Endothelial cell of umbilical vein (primary cell): ENCODE results near the gene KLK14. TPM values are rescaled to one million over a fixed set of nuclear protein-coding genes. Genes with fewer than 3 reads are reported as not detected.

Source experiments
- BruUV-seq: library from RNA; stranded (reverse); fragments of 400-500 nt; replicated peaks from 2 replicates; lab custom pipeline; 2021; lab: Mats Ljungman, UMichigan
- CTCF ChIA-PET: fragments of 300-600, 350-600 bp; sonication (Branson Sonifier 250); formaldehyde crosslinking; loops from one replicate; lab custom pipeline; 2021; ENCODE audit warnings: antibody characterized with exemption, inconsistent platforms; lab: Charles Lee
- POLR2A ChIA-PET: fragments of 300-600, 350-600 bp; sonication (Branson Sonifier 250); formaldehyde crosslinking; loops from one replicate; lab custom pipeline; 2021; ENCODE audit warnings: antibody characterized with exemption, inconsistent platforms; lab: Charles Lee
- DNase-seq: peaks from one replicate; pipeline ENCODE4 v3.0.0-alpha.2; 2011; ENCODE audit warnings: low read depth, low spot score
- FAIRE-seq: peaks from 2 replicates; lab custom pipeline; 2011; peaks lifted over from hg19 to GRCh38; lab: Jason Lieb, UNC
- H2AFZ ChIP-seq: 2 replicates; pipeline ENCODE4 v1.6.0; 2012; ENCODE audit warnings: low read depth, low read length, control low read depth, inconsistent platforms
- H3K27ac ChIP-seq: 2 replicates; pipeline ENCODE4 v1.5.1; 2011; ENCODE audit warnings: low read depth, mild to moderate bottlenecking, control low read depth, low read length, moderate library complexity; ENCODE audit not compliant: insufficient read depth
- H3K27me3 ChIP-seq, 2 experiments: 2 replicates each; pipeline versions ENCODE4 v1.6.0 to v1.6.1; 2011; ENCODE audit warnings: low read length in 2 of 2, mixed read lengths in 1 of 2; ENCODE audit not compliant: control insufficient read depth in 2 of 2, insufficient read depth in 2 of 2
- H3K36me3 ChIP-seq, 2 experiments: 2 replicates in 1 of 2; 3 replicates in 1 of 2; pipeline ENCODE4 v1.5.1; 2011; ENCODE audit warnings: low read length in 2 of 2, mild to moderate bottlenecking in 1 of 2, moderate library complexity in 1 of 2; ENCODE audit not compliant: control insufficient read depth in 2 of 2, insufficient read depth in 2 of 2; ENCODE audit errors: extremely low read depth in 1 of 2
- H3K4me1 ChIP-seq: 3 replicates; pipeline ENCODE4 v1.5.1; 2011; ENCODE audit warnings: mild to moderate bottlenecking, low read length; ENCODE audit not compliant: control insufficient read depth, insufficient read depth; ENCODE audit errors: extremely low read depth
- H3K4me2 ChIP-seq: 2 replicates; pipeline ENCODE4 v1.6.1; 2011; ENCODE audit warnings: low read length, control low read depth, mixed read lengths; ENCODE audit not compliant: insufficient read depth
- H3K4me3 ChIP-seq, 3 experiments: fragments of 200-600 bp in 1 of 3; sonication (generic), shearing (Covaris generic) in 1 of 3; replicated peaks in 1 of 3; 2 replicates each; pipeline ENCODE4 v1.5.1; 2011 to 2016; ENCODE audit warnings: control low read depth in 3 of 3, low read length in 3 of 3, mild to moderate bottlenecking in 2 of 3, inconsistent platforms in 1 of 3, low read depth in 1 of 3, moderate library complexity in 1 of 3; ENCODE audit not compliant: insufficient read depth in 1 of 3
- H3K79me2 ChIP-seq: 2 replicates; pipeline ENCODE4 v1.6.0; 2012; ENCODE audit warnings: low read length, inconsistent platforms; ENCODE audit not compliant: control insufficient read depth, insufficient read depth
- H3K9ac ChIP-seq: replicated peaks from 2 replicates; pipeline ENCODE3; 2011; ENCODE audit warnings: low read length, control low read depth; ENCODE audit not compliant: insufficient read depth; ENCODE audit errors: extremely low read depth
- H3K9me1 ChIP-seq: replicated peaks from 3 replicates; pipeline ENCODE4 v1.6.0; 2011; ENCODE audit warnings: mild to moderate bottlenecking, low read length; ENCODE audit not compliant: control insufficient read depth, insufficient read depth; ENCODE audit errors: extremely low read depth
- H3K9me3 ChIP-seq: replicated peaks from 2 replicates; pipeline ENCODE4 v1.5.1; 2012; ENCODE audit warnings: low read length, inconsistent platforms; ENCODE audit not compliant: control insufficient read depth, insufficient read depth
- H4K20me1 ChIP-seq: replicated peaks from 2 replicates; pipeline ENCODE3; 2011; ENCODE audit warnings: mild to moderate bottlenecking, low read length; ENCODE audit not compliant: control insufficient read depth, insufficient read depth; ENCODE audit errors: extremely low read depth
- CTCF ChIP-seq, 2 donors: IDR thresholded peaks; 1 replicate in 1 of 2; 2 replicates in 1 of 2; pipeline ENCODE4 v1.5.1; 2011; ENCODE audit warnings: low read length in 2 of 2, mild to moderate bottlenecking in 2 of 2, moderate library complexity in 2 of 2, control low read depth in 1 of 2, inconsistent platforms in 1 of 2, low read depth in 1 of 2; ENCODE audit not compliant: insufficient read depth in 1 of 2; ENCODE audit errors: extremely low read depth in 1 of 2
- EZH2 ChIP-seq: IDR thresholded peaks from 2 replicates; pipeline ENCODE4 v1.6.1; 2012; ENCODE audit warnings: borderline replicate concordance, low read depth, mild to moderate bottlenecking, moderate library complexity, low read length, inconsistent platforms; ENCODE audit not compliant: severe bottlenecking
- FOS ChIP-seq: IDR thresholded peaks from 2 replicates; pipeline ENCODE4 v1.6.1; 2011; ENCODE audit warnings: mild to moderate bottlenecking, low read length, moderate library complexity, borderline replicate concordance; ENCODE audit not compliant: insufficient read depth
- GATA2 ChIP-seq: IDR thresholded peaks from 2 replicates; pipeline ENCODE4 v1.7.0; 2011; ENCODE audit warnings: low read depth, mild to moderate bottlenecking, moderate library complexity, mixed read lengths, low read length; ENCODE audit not compliant: insufficient read length, insufficient read depth
- JUN ChIP-seq: IDR thresholded peaks from 2 replicates; pipeline ENCODE4 v1.6.1; 2011; ENCODE audit warnings: borderline replicate concordance, low read depth; ENCODE audit not compliant: insufficient read length, insufficient read depth
- MYC ChIP-seq: IDR thresholded peaks from one replicate; pipeline ENCODE4 v1.6.1; 2011; ENCODE audit warnings: mild to moderate bottlenecking, low read depth, low read length
- POLR2A ChIP-seq: IDR thresholded peaks from 2 replicates; pipeline ENCODE4 v1.6.1; 2012; ENCODE audit warnings: low read depth, mild to moderate bottlenecking, control low read depth, low read length
- POLR2AphosphoS5 ChIP-seq: IDR thresholded peaks from 2 replicates; pipeline ENCODE4 v1.6.1; 2012; ENCODE audit warnings: low read depth, mild to moderate bottlenecking, control low read depth, low read length, moderate library complexity; ENCODE audit not compliant: insufficient read depth
- dilution Hi-C: fragments of 300-500 bp; cut with MboI; formaldehyde crosslinking; loops from one replicate; pipeline ENCODE4 v1.15.0; 2019; ENCODE audit warnings: low sequenced_read_pairs; ENCODE audit not compliant: extremely low pct_ligation_motif_present
- intact Hi-C: fragments of 100-400 bp; cut with micrococcal nuclease; formaldehyde crosslinking; loops from one replicate; pipeline ENCODE4 v1.10.0; 2022
- polyA plus RNA-seq, 4 experiments: library from polyadenylated mRNA; depleted of rRNA in 3 of 4; stranded (reverse) in 3 of 4; unstranded in 1 of 4; fragments of >200 nt; gene quantifications; 2 replicates each; pipeline versions ENCODE4 v1.2.1 to v1.2.3, GENCODE V29; 2011 to 2012; ENCODE audit warnings: missing spikeins in 1 of 4
- total RNA-seq: library from RNA; stranded (reverse); gene quantifications from 2 replicates; pipeline ENCODE4 v1.2.3, GENCODE V29; 2021
- TF ChIP-seq, protein P1 (sequence below): IDR thresholded peaks from 2 replicates; pipeline ENCODE4 v1.6.1; 2011; ENCODE audit not compliant: insufficient read depth, insufficient read length

Gene KLK14
- total and polyA plus RNA-seq, 2 donors (not counting 3 experiments of a cell fraction or from before 2014, with no cell fraction given): 0.12 TPM; not detected in 1

DNA sequence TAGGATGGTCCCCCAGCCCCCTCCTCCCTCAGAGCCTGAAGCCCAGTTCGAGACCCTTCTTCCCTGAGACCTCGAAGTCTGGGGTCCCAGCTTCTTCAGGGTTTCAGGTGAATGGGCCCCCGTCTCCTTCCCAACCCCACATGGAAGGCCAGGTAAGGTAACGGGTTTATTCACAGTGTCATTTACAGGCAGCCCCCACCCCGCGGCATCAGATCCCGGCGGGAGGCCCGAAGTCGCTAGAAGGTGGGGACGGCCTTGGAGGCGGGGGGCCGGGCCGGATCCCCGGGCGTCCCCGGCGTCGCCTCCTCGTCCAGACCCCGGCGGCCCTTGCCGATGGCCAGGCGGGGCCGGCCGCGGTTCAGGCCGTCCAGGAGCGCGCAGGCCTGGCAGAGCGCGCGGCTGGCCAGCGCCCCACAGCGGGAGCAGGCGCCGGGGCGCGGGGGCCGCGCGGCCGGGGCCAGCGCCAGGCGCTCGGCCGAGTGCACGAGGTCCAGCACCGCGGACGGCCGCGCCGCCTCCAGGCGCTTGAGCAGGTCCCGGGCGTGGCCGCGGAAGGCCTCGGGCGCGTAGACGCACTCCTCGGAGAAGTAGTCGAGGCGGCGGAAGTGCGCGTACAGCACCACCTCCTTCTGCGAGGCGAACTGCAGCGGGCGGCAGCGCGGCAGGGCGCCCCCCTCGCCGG, 15.8 kb upstream of the KLK14 start:
- no peaks in the 10 kb centered on the region for H3K27me3 ChIP-seq
- H3K9ac ChIP-seq: no peak overlapping the region
- H3K9me1 ChIP-seq: no peaks in the 10 kb centered on the region
- ChIA-PET CTCF (interaction anchor here (1.2 kb wide), 1 partner anchor 77 kb away, joined by 9 read pairs; no protein-coding TSS in a partner anchor), POLR2A (no interaction called here)
- H3K4me3 ChIP-seq: no peak overlapping the region
- DNase-seq: peak; percentile 19
- BruUV-seq: no TSS peak
- H3K4me2 ChIP-seq: no peak overlapping the region
- H2AFZ ChIP-seq: no peak overlapping the region
- dilution Hi-C loops (no loop called here), intact Hi-C loops (loop anchor here (5.0 kb wide), 1 partner anchor 626 kb away; no protein-coding TSS in a partner anchor)
- H3K4me1 ChIP-seq: peaks cover 16% of the 10 kb centered on the region
- no peak for FAIRE-seq
- TF ChIP-seq CTCF (IDR thresholded peaks at IDR 0.05; ENCODE audit: extremely low read depth in 1 of 2, insufficient read depth in 1 of 2, low read depth in 1 of 2, low read length in 2 of 2) (peak in 1 of 2 donors; percentile 20), MYC (no peak), POLR2AphosphoS5 (no peak)
- H3K27ac ChIP-seq: no peak overlapping the region
- H4K20me1 ChIP-seq: no peaks in the 10 kb centered on the region
- peaks cover 24% of the 10 kb centered on the region for H3K79me2 ChIP-seq
- H3K9me3 ChIP-seq: no peaks in the 10 kb centered on the region
- peaks cover 2 to 5% of the 10 kb centered on the region in 2 experiments for H3K36me3 ChIP-seq

DNA sequence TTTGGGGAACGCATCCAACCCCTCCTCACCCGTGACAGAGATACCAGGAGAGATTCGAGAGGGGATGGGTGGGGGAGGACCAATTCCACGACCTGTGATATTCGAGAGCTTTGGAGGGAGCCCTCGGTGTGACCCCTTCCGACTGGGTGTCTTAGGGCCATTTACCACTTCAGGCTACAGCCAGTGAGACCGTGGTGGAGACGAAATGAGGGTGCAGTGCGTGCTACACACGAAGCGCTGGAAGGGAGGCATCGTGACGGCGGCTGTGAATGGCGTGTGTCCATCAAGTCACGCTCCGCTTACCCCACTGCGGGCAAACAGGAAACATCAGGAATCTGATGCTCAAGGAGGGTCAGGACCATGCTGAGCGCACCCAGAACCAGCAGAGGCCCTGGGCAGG, 15.1 kb upstream of the KLK14 start:
- H3K9me1 ChIP-seq: no peaks in the 10 kb centered on the region
- no peak overlapping the region for H3K27ac ChIP-seq
- peaks cover 2 to 5% of the 10 kb centered on the region in 2 experiments for H3K36me3 ChIP-seq
- TF ChIP-seq, protein P1, sequence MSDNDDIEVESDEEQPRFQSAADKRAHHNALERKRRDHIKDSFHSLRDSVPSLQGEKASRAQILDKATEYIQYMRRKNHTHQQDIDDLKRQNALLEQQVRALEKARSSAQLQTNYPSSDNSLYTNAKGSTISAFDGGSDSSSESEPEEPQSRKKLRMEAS: no peak
- TF ChIP-seq GATA2: no peak
- TF ChIP-seq MYC: no peak
- no peak for TF ChIP-seq CTCF (IDR thresholded peaks at IDR 0.05; ENCODE audit: extremely low read depth in 1 of 2, insufficient read depth in 1 of 2, low read depth in 1 of 2, low read length in 2 of 2)
- TF ChIP-seq EZH2: no peak
- no peak for TF ChIP-seq POLR2A
- no peak for TF ChIP-seq FOS
- TF ChIP-seq POLR2AphosphoS5: no peak
- no peak for TF ChIP-seq JUN
- dilution Hi-C loops: no loop called here
- no peaks in the 10 kb centered on the region for H4K20me1 ChIP-seq
- DNase-seq (no peak), FAIRE-seq (no peak)
- BruUV-seq: no TSS peak
- intact Hi-C loops: loop anchor here (1.0 to 5.0 kb wide), 2 partner anchors 11 to 625 kb away; partner anchors contain the start of gene CTU1
- H3K9ac ChIP-seq: no peak overlapping the region
- no peak overlapping the region for H3K4me2 ChIP-seq
- H3K4me1 ChIP-seq: peaks cover 16% of the 10 kb centered on the region
- H2AFZ ChIP-seq: no peak overlapping the region
- POLR2A ChIA-PET: no interaction called here
- no peaks in the 10 kb centered on the region for H3K9me3 ChIP-seq
- no peaks in the 10 kb centered on the region for H3K27me3 ChIP-seq
- no peak overlapping the region for H3K4me3 ChIP-seq
- CTCF ChIA-PET: no interaction called here
- H3K79me2 ChIP-seq: peaks cover 22% of the 10 kb centered on the region
